GM12865 (cell line): ENCODE data around the gene ASB6.

Source experiments
- DNase-seq: peaks from one replicate; pipeline ENCODE4 v3.0.0; 2010; ENCODE audit warnings: low read depth
- H3K4me3 ChIP-seq: 2 replicates; pipeline ENCODE4 v1.5.1; 2011; ENCODE audit warnings: mild to moderate bottlenecking, low read depth, low read length, control low read depth
- TF ChIP-seq, protein P1 (sequence below): IDR thresholded peaks from 2 replicates; pipeline ENCODE4 v1.5.1; 2011; ENCODE audit warnings: low read length, control low read depth, low read depth, inconsistent platforms; ENCODE audit not compliant: insufficient read depth; ENCODE audit errors: missing control alignments

ASB6 gene

DNA sequence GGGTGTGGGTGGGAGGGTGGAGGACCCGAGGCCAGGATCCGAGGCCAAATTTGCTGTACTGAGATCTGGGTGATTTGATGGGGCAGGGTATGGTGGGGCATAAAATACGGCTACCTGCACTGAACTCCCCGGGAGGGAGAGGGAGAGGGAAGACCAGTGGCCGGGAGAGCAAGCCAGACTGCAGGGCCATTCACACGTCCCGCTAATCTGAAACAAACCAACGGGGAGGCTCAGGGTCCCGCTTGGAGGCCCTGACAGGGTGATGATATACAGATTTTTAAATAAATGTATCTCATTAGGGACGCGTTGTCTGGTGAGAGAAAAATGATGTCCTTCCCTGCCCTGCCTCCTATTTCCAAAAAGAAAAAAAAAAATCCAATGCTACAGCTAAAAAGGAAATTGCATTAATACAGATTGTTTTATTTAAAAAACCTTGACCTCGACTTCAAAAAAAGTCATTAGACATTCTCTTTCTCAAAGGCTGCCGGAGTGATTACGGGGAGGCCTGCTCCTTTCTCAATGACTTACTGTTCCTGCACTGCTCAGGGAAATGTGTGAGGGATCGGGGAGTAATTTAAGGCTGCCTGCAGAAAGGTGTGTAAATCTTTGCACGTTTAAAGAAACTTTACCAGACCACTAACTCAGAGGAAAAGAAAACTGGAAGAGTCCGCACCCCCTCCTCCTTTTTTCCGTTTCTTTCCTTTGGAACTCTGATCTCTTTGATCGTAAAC lies 12.0 kb upstream of the ASB6 start:
- DNase-seq, result no peak
- H3K4me3 ChIP-seq, result no peak overlapping the region

DNA sequence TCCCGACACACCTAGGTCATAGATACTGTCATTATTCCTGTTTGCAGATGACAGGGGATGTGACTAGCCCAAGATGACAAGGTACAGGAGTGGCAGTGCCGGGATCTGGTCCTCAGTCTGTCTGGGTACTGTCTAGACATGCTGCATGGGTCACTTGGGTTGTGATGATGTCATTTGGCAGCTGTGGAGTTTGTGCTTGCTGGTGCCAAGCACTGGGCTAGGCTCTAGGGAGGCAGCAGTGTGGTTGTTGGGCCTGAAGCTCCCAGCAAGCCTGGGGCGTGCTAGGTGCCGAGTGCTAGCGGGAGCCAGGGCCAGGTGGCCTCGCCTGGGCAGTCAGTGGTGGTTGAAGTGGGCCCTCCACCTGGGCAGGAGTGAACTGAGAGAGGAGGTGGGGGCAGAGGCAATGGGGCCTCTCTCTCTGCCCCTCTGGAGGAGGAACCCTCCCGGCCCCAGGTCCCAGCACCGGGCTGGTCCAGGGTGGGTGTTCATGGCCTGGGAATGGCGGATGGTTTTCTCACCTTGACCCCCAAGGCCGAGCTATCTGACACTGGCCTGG lies 8.8 kb upstream of the ASB6 start:
- no peak overlapping the region for H3K4me3 ChIP-seq
- no peak for DNase-seq
- TF ChIP-seq, protein P1, sequence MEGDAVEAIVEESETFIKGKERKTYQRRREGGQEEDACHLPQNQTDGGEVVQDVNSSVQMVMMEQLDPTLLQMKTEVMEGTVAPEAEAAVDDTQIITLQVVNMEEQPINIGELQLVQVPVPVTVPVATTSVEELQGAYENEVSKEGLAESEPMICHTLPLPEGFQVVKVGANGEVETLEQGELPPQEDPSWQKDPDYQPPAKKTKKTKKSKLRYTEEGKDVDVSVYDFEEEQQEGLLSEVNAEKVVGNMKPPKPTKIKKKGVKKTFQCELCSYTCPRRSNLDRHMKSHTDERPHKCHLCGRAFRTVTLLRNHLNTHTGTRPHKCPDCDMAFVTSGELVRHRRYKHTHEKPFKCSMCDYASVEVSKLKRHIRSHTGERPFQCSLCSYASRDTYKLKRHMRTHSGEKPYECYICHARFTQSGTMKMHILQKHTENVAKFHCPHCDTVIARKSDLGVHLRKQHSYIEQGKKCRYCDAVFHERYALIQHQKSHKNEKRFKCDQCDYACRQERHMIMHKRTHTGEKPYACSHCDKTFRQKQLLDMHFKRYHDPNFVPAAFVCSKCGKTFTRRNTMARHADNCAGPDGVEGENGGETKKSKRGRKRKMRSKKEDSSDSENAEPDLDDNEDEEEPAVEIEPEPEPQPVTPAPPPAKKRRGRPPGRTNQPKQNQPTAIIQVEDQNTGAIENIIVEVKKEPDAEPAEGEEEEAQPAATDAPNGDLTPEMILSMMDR, result no peak

More for the DNA sequence above, 12.0 kb upstream of the ASB6 start:
- TF ChIP-seq, protein P1, result no peak

DNA sequence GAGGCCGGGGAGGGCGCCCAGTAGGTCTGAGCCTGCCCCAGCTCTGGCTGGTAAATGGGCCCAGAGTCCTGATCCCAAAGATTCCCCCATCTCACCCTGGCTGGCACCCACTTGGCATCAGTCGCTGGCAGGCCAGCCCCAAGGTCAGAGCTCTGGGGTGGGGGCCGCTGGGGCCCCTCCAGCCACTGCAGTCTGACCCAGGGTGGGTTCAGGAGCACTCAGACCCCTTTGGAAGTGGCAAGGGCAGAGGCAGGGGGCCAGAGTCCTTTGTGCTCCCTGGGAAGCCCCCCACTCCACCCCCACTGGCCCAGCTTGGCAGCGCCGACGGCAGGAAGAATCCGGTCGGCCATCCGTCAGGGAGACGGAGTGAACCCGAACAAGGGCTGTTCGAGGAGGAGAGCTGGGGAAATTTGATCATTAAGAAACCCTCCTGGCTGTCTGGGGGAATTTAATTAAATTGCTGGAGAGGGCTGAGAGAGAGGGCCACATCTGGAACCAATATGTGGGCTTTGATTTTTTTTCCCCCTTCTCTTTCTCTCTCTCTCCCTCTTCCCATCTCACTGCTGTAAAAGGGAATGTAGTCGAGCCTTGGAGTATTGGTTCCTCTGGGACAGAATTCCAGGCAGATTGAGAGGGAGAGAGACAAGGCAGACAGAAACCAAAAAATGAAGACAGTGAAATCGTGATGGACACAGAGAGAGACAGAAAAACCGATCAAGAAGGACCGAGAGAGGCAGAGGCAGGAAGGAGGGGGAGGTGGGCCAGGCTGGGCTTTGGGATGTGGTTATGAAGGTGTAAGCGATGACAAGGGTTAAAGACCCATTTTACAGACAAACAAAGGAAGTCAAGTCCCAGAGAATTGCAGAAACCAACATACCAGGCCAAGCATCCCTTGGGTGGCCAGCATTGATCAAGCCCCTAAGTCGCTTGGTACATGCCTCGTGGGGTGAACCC lies 8.1 kb upstream of the ASB6 start:
- no peak for DNase-seq
- H3K4me3 ChIP-seq, result no peak overlapping the region
- TF ChIP-seq, protein P1, result no peak

DNA sequence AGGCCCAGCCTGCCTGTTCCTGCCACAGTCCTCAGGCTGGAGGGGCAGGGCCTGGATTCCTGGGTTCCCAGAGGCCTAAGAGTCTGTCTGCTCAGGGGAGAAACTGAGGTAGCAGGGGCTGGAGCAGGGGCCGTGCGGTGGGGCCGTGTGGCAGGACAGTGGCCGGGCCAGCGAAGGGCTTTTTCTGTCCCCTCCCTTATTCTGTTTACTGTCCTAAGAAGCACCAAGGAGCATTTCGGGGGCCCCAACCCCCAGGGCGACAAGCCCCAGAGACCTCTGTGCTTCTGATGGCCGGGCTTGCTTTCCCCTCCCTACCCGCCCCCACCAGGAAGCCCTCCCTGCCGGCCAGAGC lies 6.8 kb upstream of the ASB6 start:
- TF ChIP-seq, protein P1, result no peak
- no peak for DNase-seq
- no peak overlapping the region for H3K4me3 ChIP-seq

DNA sequence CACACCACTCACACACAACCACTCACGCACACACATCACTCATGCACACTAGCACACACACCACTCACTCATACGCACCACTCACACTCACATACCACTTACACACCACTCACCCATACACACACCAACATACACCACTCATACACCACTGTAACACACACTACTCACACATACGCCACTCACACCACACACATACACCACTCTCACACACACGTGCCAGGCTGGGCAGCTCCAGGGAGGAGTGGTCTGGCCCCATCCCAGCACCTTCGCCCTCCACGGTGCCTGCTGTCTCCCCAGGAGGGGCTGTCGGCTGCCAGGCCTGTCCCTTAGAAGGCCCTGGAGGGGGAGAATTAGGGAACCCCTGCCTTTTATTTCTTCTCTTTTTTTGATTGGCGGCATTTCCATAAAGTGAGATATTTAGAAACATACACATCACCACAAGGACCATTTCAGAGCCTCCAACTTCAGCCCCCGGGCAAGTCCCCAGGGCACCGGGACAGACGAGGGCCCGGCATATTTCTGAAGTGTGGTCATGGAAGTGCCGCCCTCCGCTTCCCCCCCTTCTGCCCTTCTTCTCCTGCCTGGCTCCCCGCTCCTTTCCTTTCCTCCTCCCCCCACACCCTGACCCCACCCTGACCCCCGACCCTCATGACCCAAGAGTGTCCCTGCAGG lies 6.3 kb upstream of the ASB6 start:
- H3K4me3 ChIP-seq, result no peak overlapping the region
- DNase-seq, result no peak
- TF ChIP-seq, protein P1, result no peak

DNA sequence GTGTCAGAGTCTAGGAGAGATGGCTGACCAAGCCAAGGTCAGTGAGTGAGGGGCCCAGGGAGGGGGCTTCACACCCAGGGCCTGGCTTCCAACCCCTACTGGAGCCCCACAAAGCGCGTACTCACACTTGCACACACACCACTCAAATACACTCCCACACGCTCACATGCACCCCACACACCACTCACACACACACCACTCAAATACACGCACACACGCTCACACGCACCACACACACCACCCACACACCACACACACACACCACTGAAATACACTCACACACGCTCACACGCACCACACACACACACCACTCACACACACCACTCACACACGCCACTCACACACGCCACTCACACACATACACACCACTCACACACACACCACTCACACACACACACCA lies 5.7 kb upstream of the ASB6 start:
- H3K4me3 ChIP-seq, result no peak overlapping the region

More for the DNA sequence above, 5.7 kb upstream of the ASB6 start:
- DNase-seq, result no peak
- TF ChIP-seq, protein P1, result no peak
